Left lung (tissue), 10 donors: ENCODE measurements around the gene CSNK1A1. TPM values are rescaled to one million over a fixed set of nuclear protein-coding genes. Genes with fewer than 3 reads are reported as not detected.

ENCODE experiments used
- ATAC-seq: fragments of 200-7000 bp; cut with Tn5 transposase; one replicate; pipeline ENCODE4 v1.9.1; 2020; ENCODE audit warnings: moderate library complexity
- DNase-seq, 4 donors: peaks; one replicate each; pipeline ENCODE4 v3.0.0-alpha.2; 2013 to 2020
- H3K27ac ChIP-seq, 2 donors: fragments of 200-600 bp; sonication (generic) in 1 of 2; one replicate each; pipeline versions ENCODE4 v1.5.0 to v1.8.0; 2020 to 2021
- H3K27me3 ChIP-seq, 2 donors: fragments of 200-600 bp; sonication (generic) in 1 of 2; one replicate each; pipeline versions ENCODE4 v1.5.0 to v1.8.0; 2020 to 2021
- H3K36me3 ChIP-seq, 2 donors: fragments of 200-600 bp; sonication (generic) in 1 of 2; one replicate each; pipeline versions ENCODE4 v1.5.0 to v1.8.0; 2020 to 2021
- H3K4me1 ChIP-seq, 2 donors: fragments of 200-600 bp; one replicate each; pipeline ENCODE4 v1.8.0; 2021
- H3K4me3 ChIP-seq, 2 donors: fragments of 200-600 bp; sonication (generic) in 1 of 2; one replicate each; pipeline versions ENCODE4 v1.5.0 to v1.8.0; 2020 to 2021; ENCODE audit warnings: mild to moderate bottlenecking in 1 of 2
- H3K9me3 ChIP-seq, 2 donors: fragments of 200-600 bp; sonication (generic) in 1 of 2; one replicate each; pipeline versions ENCODE4 v1.5.0 to v1.8.0; 2020 to 2021
- CTCF ChIP-seq, 2 donors: fragments of 200-600 bp; sonication (generic) in 1 of 2; IDR thresholded peaks; one replicate each; pipeline versions ENCODE4 v1.5.0 to v1.8.0; 2021; ENCODE audit warnings: antibody characterized with exemption in 2 of 2
- intact Hi-C, 2 donors: fragments of 100-400 bp; cut with DNase I; formaldehyde crosslinking; loops; one replicate each; pipeline versions ENCODE4 v1.11.2 to v1.14.2; 2022
- polyA plus RNA-seq, 6 donors: library from polyadenylated mRNA; unstranded; fragments of 120-200 nt; gene quantifications; one replicate each; pipeline ENCODE4 v1.2.1, GENCODE V29; 2013; ENCODE audit not compliant: insufficient read length in 6 of 6
- total RNA-seq, 2 donors: library from RNA; stranded (reverse); fragmentation: NEBNext Ultra II Directional; extraction: Animal tissue kit (Norgen Biotek cat#: 25700); gene quantifications; one replicate each; pipeline ENCODE4 v1.2.1, GENCODE V29; 2021
- donor health status: DM: no; HTN: yes; CAD: no.
- donor health status: DM: no; HTN: no; CAD: no.

CSNK1A1 gene
- total and polyA plus RNA-seq, 8 donors, result 196 to 218 (median 205) TPM

- Histone ChIP-seq H3K4me3 (no peak overlapping the region), H3K27me3 (no peaks in the 10 kb centered on the region), H3K9me3 (no peaks in the 10 kb centered on the region), H3K36me3 (no peaks in the 10 kb centered on the region), H3K27ac (no peak overlapping the region), H3K4me1 (peaks cover 8 to 14% of the 10 kb centered on the region in 2 donors)
- TF ChIP-seq CTCF (IDR thresholded peaks at IDR 0.05), result no peak
- intact Hi-C loops, result no loop called here
- DNase-seq (no peak), ATAC-seq (no peak)
Measured at GRCh38 chr5:149481485-149481884, 69.8 kb downstream of the CSNK1A1 start.

- no peak for ATAC-seq
- H3K27me3 ChIP-seq, result no peaks in the 10 kb centered on the region
- no peaks in the 10 kb centered on the region for H3K4me1 ChIP-seq
- H3K36me3 ChIP-seq, result no peaks in the 10 kb centered on the region
- no peak overlapping the region for H3K27ac ChIP-seq
- intact Hi-C loops, result no loop called here
- DNase-seq, result no peak
- H3K9me3 ChIP-seq, result no peaks in the 10 kb centered on the region
- H3K4me3 ChIP-seq, result no peak overlapping the region
- TF ChIP-seq CTCF (IDR thresholded peaks at IDR 0.05), result no peak
Measured at GRCh38 chr5:149478761-149479160, 72.5 kb downstream of the CSNK1A1 start.

GRCh38 chr5:149475777-149476176, 75.5 kb downstream of the CSNK1A1 start:
- ATAC-seq, result no peak
- H3K9me3 ChIP-seq, result no peaks in the 10 kb centered on the region

GRCh38 chr5:149474198-149474597, 77.0 kb downstream of the CSNK1A1 start:
- Histone ChIP-seq H3K27ac (no peak overlapping the region), H3K36me3 (no peaks in the 10 kb centered on the region), H3K4me1 (peaks cover 8 to 10% of the 10 kb centered on the region in 2 donors), H3K4me3 (no peak overlapping the region), H3K27me3 (no peaks in the 10 kb centered on the region), H3K9me3 (no peaks in the 10 kb centered on the region)
- intact Hi-C loops, result no loop called here
- peak; percentile 85 for ATAC-seq
- TF ChIP-seq CTCF (IDR thresholded peaks at IDR 0.05), result no peak
- DNase-seq, result peak in 1 of 4 donors; percentile 66

More at GRCh38 chr5:149475777-149476176, 75.5 kb downstream of the CSNK1A1 start:
- Histone ChIP-seq H3K27me3 (no peaks in the 10 kb centered on the region), H3K4me3 (no peak overlapping the region), H3K4me1 (peaks cover 8 to 10% of the 10 kb centered on the region in 2 donors), H3K36me3 (no peaks in the 10 kb centered on the region), H3K27ac (no peak overlapping the region)
- no peak for TF ChIP-seq CTCF (IDR thresholded peaks at IDR 0.05)
- intact Hi-C loops, result no loop called here
- DNase-seq, result no peak

- ATAC-seq, result no peak
- TF ChIP-seq CTCF (IDR thresholded peaks at IDR 0.05), result no peak
- H3K9me3 ChIP-seq, result no peaks in the 10 kb centered on the region
- intact Hi-C loops, result no loop called here
- no peak overlapping the region for H3K4me3 ChIP-seq
- DNase-seq, result no peak
- peaks cover 8 to 10% of the 10 kb centered on the region in 2 donors for H3K4me1 ChIP-seq
- H3K36me3 ChIP-seq, result no peaks in the 10 kb centered on the region
- no peaks in the 10 kb centered on the region for H3K27me3 ChIP-seq
- no peak overlapping the region for H3K27ac ChIP-seq
Measured at GRCh38 chr5:149473441-149473840, 77.8 kb downstream of the CSNK1A1 start.
